Suprapubic skin (tissue), 4 donors: Measurements from ENCODE around the gene CCDC73.

Experiments used
- EP300 ChIP-seq: sonication (generic); formaldehyde crosslinking; IDR thresholded peaks from one replicate; pipeline ENCODE4 v1.6.1; 2017; ENCODE audit warnings: antibody characterized with exemption
- POLR2A ChIP-seq, 2 donors: fragments of 450-650 bp; IDR thresholded peaks; one replicate each; pipeline ENCODE4 v1.6.1; 2017; ENCODE audit warnings: antibody characterized with exemption in 2 of 2, mild to moderate bottlenecking in 2 of 2, moderate library complexity in 2 of 2
- POLR2AphosphoS5 ChIP-seq, 3 donors: sonication (generic); formaldehyde crosslinking; IDR thresholded peaks; one replicate each; pipeline ENCODE4 v1.6.1; 2017; ENCODE audit warnings: antibody characterized with exemption in 3 of 3
- TF ChIP-seq, protein P1 (sequence below), 2 donors: fragments of 200-600 bp in 1 of 2; fragments of 450-650 bp in 1 of 2; sonication (generic) in 1 of 2; IDR thresholded peaks; one replicate each; pipeline ENCODE4 v1.5.1; 2016 to 2019; ENCODE audit warnings: antibody characterized with exemption in 2 of 2, mild to moderate bottlenecking in 1 of 2, moderate library complexity in 1 of 2

DNA sequence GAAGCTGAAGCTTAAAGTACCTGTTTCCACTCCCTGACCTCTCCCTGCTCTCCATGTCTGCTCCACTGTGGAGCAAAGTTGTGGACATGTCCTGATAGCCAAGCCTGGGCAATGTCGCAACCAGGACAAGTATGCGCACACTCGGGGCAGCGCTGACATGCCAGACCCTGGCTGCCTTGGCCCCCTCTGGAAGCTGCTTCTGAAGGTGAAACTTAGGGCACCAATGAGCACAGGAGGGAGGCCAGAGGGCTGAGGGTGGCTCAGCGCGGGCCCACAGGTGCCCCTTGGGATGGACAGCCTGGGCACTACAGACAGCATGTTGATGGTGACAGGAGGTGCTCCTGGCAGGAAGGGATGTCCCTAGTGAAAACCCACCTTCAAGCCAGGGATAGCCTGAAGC is 90.2 kb downstream of the CCDC73 start:
- TF ChIP-seq, protein P1, sequence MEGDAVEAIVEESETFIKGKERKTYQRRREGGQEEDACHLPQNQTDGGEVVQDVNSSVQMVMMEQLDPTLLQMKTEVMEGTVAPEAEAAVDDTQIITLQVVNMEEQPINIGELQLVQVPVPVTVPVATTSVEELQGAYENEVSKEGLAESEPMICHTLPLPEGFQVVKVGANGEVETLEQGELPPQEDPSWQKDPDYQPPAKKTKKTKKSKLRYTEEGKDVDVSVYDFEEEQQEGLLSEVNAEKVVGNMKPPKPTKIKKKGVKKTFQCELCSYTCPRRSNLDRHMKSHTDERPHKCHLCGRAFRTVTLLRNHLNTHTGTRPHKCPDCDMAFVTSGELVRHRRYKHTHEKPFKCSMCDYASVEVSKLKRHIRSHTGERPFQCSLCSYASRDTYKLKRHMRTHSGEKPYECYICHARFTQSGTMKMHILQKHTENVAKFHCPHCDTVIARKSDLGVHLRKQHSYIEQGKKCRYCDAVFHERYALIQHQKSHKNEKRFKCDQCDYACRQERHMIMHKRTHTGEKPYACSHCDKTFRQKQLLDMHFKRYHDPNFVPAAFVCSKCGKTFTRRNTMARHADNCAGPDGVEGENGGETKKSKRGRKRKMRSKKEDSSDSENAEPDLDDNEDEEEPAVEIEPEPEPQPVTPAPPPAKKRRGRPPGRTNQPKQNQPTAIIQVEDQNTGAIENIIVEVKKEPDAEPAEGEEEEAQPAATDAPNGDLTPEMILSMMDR (IDR thresholded peaks at IDR 0.05) = no peak
- TF ChIP-seq POLR2AphosphoS5 (IDR thresholded peaks at IDR 0.05) (no peak), POLR2A (IDR thresholded peaks at IDR 0.05) (no peak), EP300 (no peak)
